Tibial nerve (tissue), 4 donors: ENCODE results near the gene ZFHX2. TPM values are rescaled to one million over a fixed set of nuclear protein-coding genes. Genes with fewer than 3 reads are reported as not detected.
A peak's percentile ranks its signal among the peaks of the same experiment; 100 is the strongest.

Experiments used
- DNase-seq, 2 donors: peaks; one replicate each; pipeline ENCODE4 v3.0.0-alpha.2; 2019; ENCODE audit warnings: low spot score in 2 of 2
- H3K27ac ChIP-seq, 4 donors: fragments of 200-600 bp; sonication (generic) in 3 of 4; one replicate each; pipeline ENCODE4 v1.5.1; 2017 to 2019; ENCODE audit warnings: mild to moderate bottlenecking in 1 of 4
- H3K27me3 ChIP-seq, 2 donors: fragments of 200-600 bp; sonication (generic) in 1 of 2; one replicate each; pipeline versions ENCODE4 v1.5.1 to v1.6.0; 2017 to 2019
- H3K36me3 ChIP-seq, 3 donors: fragments of 200-600 bp; sonication (generic); one replicate each; pipeline ENCODE4 v1.5.1; 2018 to 2019
- H3K4me1 ChIP-seq, 4 donors: fragments of 200-600 bp; sonication (generic) in 3 of 4; one replicate each; pipeline ENCODE4 v1.5.1; 2017 to 2019
- H3K4me3 ChIP-seq, 4 donors: fragments of 200-600 bp; sonication (generic) in 3 of 4; one replicate each; pipeline ENCODE4 v1.5.1; 2017 to 2019; ENCODE audit warnings: mild to moderate bottlenecking in 1 of 4, moderate library complexity in 1 of 4
- H3K9me3 ChIP-seq, 4 donors: fragments of 200-600 bp; sonication (generic) in 3 of 4; one replicate each; pipeline ENCODE4 v1.5.1; 2017 to 2019
- EP300 ChIP-seq, 2 donors: sonication (generic); formaldehyde crosslinking; IDR thresholded peaks; one replicate each; pipeline ENCODE4 v1.6.1; 2017; ENCODE audit warnings: antibody characterized with exemption in 2 of 2, mild to moderate bottlenecking in 1 of 2
- POLR2A ChIP-seq, 2 donors: fragments of 450-650 bp; IDR thresholded peaks; one replicate each; pipeline ENCODE4 v1.6.1; 2017; ENCODE audit warnings: antibody characterized with exemption in 2 of 2, mild to moderate bottlenecking in 2 of 2, moderate library complexity in 2 of 2
- WGBS, 2 donors: methylation state at CpG; one replicate each; pipeline ENCODE4 v1.1.5; 2018; 5-methylcytosine and 5-hydroxymethylcytosine counted together
- total RNA-seq, 4 donors: library from RNA; depleted of rRNA; stranded (reverse); fragments of >200 nt; gene quantifications; one replicate each; pipeline ENCODE4 v1.1.0, GENCODE V29; 2016
- TF ChIP-seq, protein P1 (sequence below), 5 experiments: fragments of 200-600 bp in 3 of 5; fragments of 450-650 bp in 2 of 5; sonication (generic) in 3 of 5; IDR thresholded peaks; one replicate each; pipeline ENCODE4 v1.5.1; 2016 to 2019; ENCODE audit warnings: antibody characterized with exemption in 5 of 5, mild to moderate bottlenecking in 3 of 5, moderate library complexity in 2 of 5

Gene ZFHX2
- total RNA-seq, 4 donors from 2014 or later = 2.1 to 3.9 (median 2.6) TPM

DNA sequence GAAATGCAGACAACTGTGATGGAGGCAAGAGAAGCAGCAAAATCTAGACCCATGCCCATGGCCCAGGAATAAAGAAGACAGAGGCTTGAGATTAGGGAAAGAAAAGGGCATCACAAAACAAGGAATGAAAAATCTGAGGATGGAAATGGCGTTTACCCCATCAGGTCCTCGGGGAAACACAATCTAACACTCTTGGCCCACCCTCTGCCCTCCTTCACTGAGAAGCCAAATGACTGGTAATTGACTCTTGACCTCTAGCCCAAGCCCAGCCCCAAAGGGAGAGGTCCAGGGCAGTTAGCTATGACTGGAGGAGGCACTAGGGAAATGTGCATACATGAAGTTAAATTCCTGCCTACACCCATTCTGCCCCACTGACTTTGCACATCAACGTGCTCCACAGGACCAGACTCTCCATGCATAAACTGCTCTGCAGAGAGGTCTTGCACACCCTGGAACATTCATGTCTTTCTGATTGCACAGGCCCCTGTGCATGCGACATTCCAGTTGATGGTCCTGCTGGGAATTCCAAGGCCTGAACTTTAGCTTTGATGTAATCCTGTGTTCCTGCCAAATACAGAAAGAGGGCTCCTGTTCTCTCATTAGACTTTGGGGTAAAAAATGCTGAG is 5.7 kb downstream of the ZFHX2 start:
- Histone ChIP-seq H3K4me1 (peaks cover 0 to 26% (median 0%) of the 10 kb centered on the region in 4 donors), H3K27me3 (no peaks in the 10 kb centered on the region), H3K27ac (peak overlapping the region in 2 of 4 donors; percentile 40 to 50), H3K4me3 (no peak overlapping the region), H3K36me3 (no peaks in the 10 kb centered on the region), H3K9me3 (no peaks in the 10 kb centered on the region)
- WGBS, 2 donors = 51 to 52% methylated on average over 4 of the region's 4 CpGs
- TF ChIP-seq EP300 (IDR thresholded peaks at IDR 0.05) (no peak), POLR2A (IDR thresholded peaks at IDR 0.05) (no peak)
- TF ChIP-seq, protein P1, sequence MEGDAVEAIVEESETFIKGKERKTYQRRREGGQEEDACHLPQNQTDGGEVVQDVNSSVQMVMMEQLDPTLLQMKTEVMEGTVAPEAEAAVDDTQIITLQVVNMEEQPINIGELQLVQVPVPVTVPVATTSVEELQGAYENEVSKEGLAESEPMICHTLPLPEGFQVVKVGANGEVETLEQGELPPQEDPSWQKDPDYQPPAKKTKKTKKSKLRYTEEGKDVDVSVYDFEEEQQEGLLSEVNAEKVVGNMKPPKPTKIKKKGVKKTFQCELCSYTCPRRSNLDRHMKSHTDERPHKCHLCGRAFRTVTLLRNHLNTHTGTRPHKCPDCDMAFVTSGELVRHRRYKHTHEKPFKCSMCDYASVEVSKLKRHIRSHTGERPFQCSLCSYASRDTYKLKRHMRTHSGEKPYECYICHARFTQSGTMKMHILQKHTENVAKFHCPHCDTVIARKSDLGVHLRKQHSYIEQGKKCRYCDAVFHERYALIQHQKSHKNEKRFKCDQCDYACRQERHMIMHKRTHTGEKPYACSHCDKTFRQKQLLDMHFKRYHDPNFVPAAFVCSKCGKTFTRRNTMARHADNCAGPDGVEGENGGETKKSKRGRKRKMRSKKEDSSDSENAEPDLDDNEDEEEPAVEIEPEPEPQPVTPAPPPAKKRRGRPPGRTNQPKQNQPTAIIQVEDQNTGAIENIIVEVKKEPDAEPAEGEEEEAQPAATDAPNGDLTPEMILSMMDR (IDR thresholded peaks at IDR 0.05) = no peak
- no peak for DNase-seq

DNA sequence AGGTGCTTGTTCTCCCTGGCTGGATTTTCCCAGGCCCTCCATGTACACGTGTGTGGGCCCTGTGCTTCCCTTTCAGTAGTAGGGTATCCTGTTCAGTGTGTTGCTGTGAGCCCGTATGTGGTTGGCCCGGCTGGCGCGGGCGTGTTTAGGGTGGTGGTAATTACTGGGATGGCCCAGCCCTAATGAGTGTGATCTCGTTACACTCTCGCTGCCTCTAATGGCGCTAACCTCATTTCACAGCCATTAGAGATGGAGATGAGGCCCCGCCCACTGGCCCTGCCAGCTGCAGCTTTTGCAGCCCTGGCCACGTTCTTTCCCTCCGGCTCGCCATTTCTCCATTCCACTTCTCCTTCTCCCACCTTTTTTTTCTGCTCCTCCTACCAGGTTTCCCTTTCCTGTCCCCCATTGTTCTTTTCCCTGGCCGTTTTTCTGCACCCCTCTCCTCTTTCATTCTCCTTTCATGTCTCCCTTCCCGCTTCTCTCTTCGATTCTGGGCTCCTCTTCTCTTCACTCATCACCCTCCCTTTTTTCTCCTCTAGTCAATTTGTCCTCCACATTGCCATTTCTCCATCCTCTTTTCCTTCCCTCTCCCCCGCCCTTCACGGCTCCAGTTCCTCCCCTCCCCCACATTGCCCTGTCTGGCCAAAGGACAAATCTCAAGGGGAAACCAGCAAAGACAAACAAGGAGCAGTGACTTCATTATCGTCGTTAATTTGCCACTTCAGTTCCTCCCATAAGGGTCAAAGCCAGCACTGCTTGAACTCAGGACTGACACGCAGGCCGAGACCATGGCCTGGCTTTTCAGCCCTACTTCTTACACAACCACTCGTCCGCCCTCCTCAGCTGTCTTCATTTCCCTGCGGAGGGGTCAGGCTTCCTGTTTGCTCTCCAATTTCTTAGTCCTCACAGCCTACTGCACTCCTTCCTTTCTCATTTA is 6.8 kb downstream of the ZFHX2 start:
- no peak for TF ChIP-seq POLR2A (IDR thresholded peaks at IDR 0.05)
- TF ChIP-seq, protein P1 (IDR thresholded peaks at IDR 0.05) = no peak
- TF ChIP-seq EP300 (IDR thresholded peaks at IDR 0.05) = peak in 1 of 2 donors; percentile 15
- Histone ChIP-seq H3K9me3 (no peaks in the 10 kb centered on the region), H3K27me3 (no peaks in the 10 kb centered on the region), H3K4me3 (no peak overlapping the region), H3K4me1 (peaks cover 0 to 16% (median 0%) of the 10 kb centered on the region in 4 donors), H3K36me3 (no peaks in the 10 kb centered on the region), H3K27ac (peak overlapping the region in 2 of 4 donors; percentile 40 to 50)
- 41 to 43% methylated on average over 25 of the region's 25 CpGs for WGBS, 2 donors
- DNase-seq = no peak

DNA sequence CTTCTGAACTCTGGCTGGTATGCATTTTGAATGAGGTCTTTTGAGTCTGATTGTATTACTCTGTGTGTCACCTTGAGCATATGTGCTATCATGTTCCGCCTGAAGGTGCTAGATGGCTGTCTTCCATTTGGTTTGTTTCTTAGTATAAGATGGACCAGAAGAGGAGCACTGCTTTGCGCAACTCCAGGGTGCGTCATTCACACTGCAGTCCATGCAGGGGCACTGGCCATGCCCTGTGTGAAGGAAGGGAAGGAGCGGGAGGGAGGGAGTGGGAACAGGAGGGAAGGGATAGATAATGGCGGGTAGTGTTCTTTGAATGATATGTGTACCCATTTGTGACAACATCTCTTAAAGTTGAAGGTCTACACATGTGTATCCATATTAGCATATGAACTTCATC is 8.2 kb downstream of the ZFHX2 start:
- Histone ChIP-seq H3K4me3 (no peak overlapping the region), H3K4me1 (peaks cover 0 to 30% (median 4%) of the 10 kb centered on the region in 4 donors), H3K36me3 (no peaks in the 10 kb centered on the region), H3K9me3 (no peaks in the 10 kb centered on the region), H3K27ac (no peak overlapping the region), H3K27me3 (no peaks in the 10 kb centered on the region)
- DNase-seq = no peak
- WGBS, 2 donors = 93 to 96% methylated on average over 5 of the region's 5 CpGs
- TF ChIP-seq EP300 (IDR thresholded peaks at IDR 0.05) = no peak
- TF ChIP-seq POLR2A (IDR thresholded peaks at IDR 0.05) = no peak
- TF ChIP-seq, protein P1 (IDR thresholded peaks at IDR 0.05) = no peak

DNA sequence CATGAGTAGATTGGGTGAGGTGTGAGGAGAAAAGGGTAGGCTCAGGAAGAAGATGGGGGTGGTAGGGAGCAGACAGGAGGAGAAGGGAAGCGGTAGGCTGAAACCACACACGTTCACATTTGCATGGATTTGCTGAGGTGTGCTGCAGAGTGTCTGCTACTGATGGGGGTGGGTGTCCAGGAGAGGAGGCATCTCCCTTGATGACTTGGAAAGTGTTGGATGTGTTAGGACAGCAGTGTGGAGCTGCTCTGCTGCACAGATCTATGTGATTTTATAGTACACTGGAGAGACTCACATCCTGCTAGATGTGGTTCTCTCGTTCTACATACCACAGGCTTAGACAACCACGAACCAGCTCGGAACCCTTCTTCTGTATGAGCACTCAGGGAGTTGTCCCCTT is 9.3 kb downstream of the ZFHX2 start:
- peaks cover 0 to 31% (median 4%) of the 10 kb centered on the region in 4 donors for H3K4me1 ChIP-seq
- no peak for TF ChIP-seq POLR2A (IDR thresholded peaks at IDR 0.05)
- TF ChIP-seq EP300 (IDR thresholded peaks at IDR 0.05) = no peak
- TF ChIP-seq, protein P1 (IDR thresholded peaks at IDR 0.05) = no peak
- no peaks in the 10 kb centered on the region for H3K36me3 ChIP-seq
- no peaks in the 10 kb centered on the region for H3K9me3 ChIP-seq
- no peaks in the 10 kb centered on the region for H3K27me3 ChIP-seq
- 75 to 86% methylated on average over 5 of the region's 5 CpGs for WGBS, 2 donors
- H3K27ac ChIP-seq = no peak overlapping the region
- H3K4me3 ChIP-seq = no peak overlapping the region
- no peak for DNase-seq

DNA sequence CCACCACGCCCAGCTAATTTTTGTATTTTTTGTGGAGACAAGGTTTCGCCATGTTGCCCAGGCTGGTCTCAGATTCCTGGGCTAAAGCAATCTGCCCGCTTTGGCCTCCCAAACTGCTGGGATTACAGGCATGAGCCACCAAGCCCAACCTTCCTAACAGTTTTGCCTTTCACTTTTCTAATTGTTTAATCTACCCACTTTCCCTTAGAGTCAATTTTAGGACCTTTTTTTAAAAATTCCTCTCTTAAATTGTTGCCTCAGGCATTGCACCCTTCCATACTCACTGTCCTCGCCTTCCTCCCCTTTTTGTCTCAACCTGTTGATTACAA is 11.5 kb downstream of the ZFHX2 start:
- peaks cover 0 to 3% (median 0%) of the 10 kb centered on the region in 3 donors for H3K36me3 ChIP-seq
- 90 to 97% methylated on average over 4 of the region's 4 CpGs for WGBS, 2 donors
- H3K4me1 ChIP-seq = peaks cover 0 to 23% (median 4%) of the 10 kb centered on the region in 4 donors
- no peak overlapping the region for H3K27ac ChIP-seq
- H3K9me3 ChIP-seq = no peaks in the 10 kb centered on the region
- no peak overlapping the region for H3K4me3 ChIP-seq
- DNase-seq = no peak
- TF ChIP-seq, protein P1 (IDR thresholded peaks at IDR 0.05) = no peak
- TF ChIP-seq EP300 (IDR thresholded peaks at IDR 0.05) = no peak
- no peak for TF ChIP-seq POLR2A (IDR thresholded peaks at IDR 0.05)
- H3K27me3 ChIP-seq = no peaks in the 10 kb centered on the region
